IMR-90 (cell line): Measurements from ENCODE around the gene POLR1D. TPM values are rescaled to one million over a fixed set of nuclear protein-coding genes. Genes with fewer than 3 reads are reported as not detected.

Experiments used
- ATAC-seq: fragments of 200-7000 bp; cut with Tn5 transposase; 2 replicates; pipeline ENCODE4 v1.9.1; 2020; ENCODE audit warnings: low read depth, mild to moderate bottlenecking, moderate library complexity
- BruUV-seq: library from RNA; stranded (reverse); fragments of 400-500 nt; replicated peaks from 2 replicates; lab custom pipeline; 2021; lab: Mats Ljungman, UMichigan
- CTCF ChIA-PET: fragments of 300-600 bp; formaldehyde crosslinking; extraction: SDS; loops from one replicate; lab custom pipeline; 2021; ENCODE audit warnings: antibody characterized with exemption; lab: Yijun Ruan, JAX
- POLR2A ChIA-PET: fragments of 300-600 bp; sonication (Branson Sonifier 250); formaldehyde crosslinking; loops from one replicate; lab custom pipeline; 2022; ENCODE audit warnings: antibody characterized with exemption; ENCODE audit not compliant: unreplicated experiment; lab: Charles Lee
- DNase-seq: peaks from one replicate; pipeline ENCODE4 v3.0.0; 2013
- H2AFZ ChIP-seq: replicated peaks from 2 replicates; pipeline ENCODE3; 2013; ENCODE audit warnings: low read length, mild to moderate bottlenecking; ENCODE audit not compliant: poor library complexity
- H2AK5ac ChIP-seq: 2 replicates; pipeline ENCODE4 v1.6.1; 2013; ENCODE audit warnings: low read depth, low read length, inconsistent platforms
- H2AK9ac ChIP-seq: replicated peaks from 2 replicates; pipeline ENCODE3; 2013; ENCODE audit warnings: mild to moderate bottlenecking, low read depth, low read length, moderate library complexity; ENCODE audit not compliant: poor library complexity
- H2BK120ac ChIP-seq: 2 replicates; pipeline ENCODE4 v1.6.1; 2013; ENCODE audit warnings: low read depth, low read length, inconsistent platforms
- H2BK15ac ChIP-seq: 3 replicates; pipeline ENCODE4 v1.6.1; 2013; ENCODE audit warnings: low read depth, low read length, inconsistent platforms
- H2BK20ac ChIP-seq: 2 replicates; pipeline ENCODE4 v1.6.1; 2013; ENCODE audit warnings: low read depth, mild to moderate bottlenecking, inconsistent platforms, low read length, moderate library complexity
- H2BK5ac ChIP-seq: 2 replicates; pipeline ENCODE4 v1.6.1; 2013; ENCODE audit warnings: mild to moderate bottlenecking, low read depth, low read length, inconsistent platforms; ENCODE audit not compliant: poor library complexity, severe bottlenecking
- H3K14ac ChIP-seq: replicated peaks from 2 replicates; pipeline ENCODE4 v1.6.1; 2013; ENCODE audit warnings: low read depth, low read length, inconsistent platforms
- H3K18ac ChIP-seq: 2 replicates; pipeline ENCODE4 v1.6.1; 2013; ENCODE audit warnings: low read depth, low read length, control low read depth
- H3K23ac ChIP-seq: 2 replicates; pipeline ENCODE4 v1.6.1; 2013; ENCODE audit warnings: low read depth, low read length, inconsistent platforms
- H3K27ac ChIP-seq: 2 replicates; pipeline ENCODE4 v1.5.1; 2013; ENCODE audit warnings: mild to moderate bottlenecking, control low read depth, low read length; ENCODE audit not compliant: insufficient read depth
- H3K27me3 ChIP-seq: 2 replicates; pipeline ENCODE4 v1.6.1; 2013; ENCODE audit warnings: low read length; ENCODE audit not compliant: control insufficient read depth, insufficient read depth
- H3K36me3 ChIP-seq: 2 replicates; pipeline ENCODE4 v1.6.1; 2013; ENCODE audit warnings: low read length, mixed read lengths; ENCODE audit not compliant: control insufficient read depth, insufficient read depth
- H3K4ac ChIP-seq: 2 replicates; pipeline ENCODE4 v1.6.1; 2013; ENCODE audit warnings: low read depth, low read length, inconsistent platforms
- H3K4me1 ChIP-seq: 2 replicates; pipeline ENCODE4 v1.6.1; 2013; ENCODE audit warnings: low read length, mixed read lengths; ENCODE audit not compliant: control insufficient read depth, insufficient read depth
- H3K4me2 ChIP-seq: 2 replicates; pipeline ENCODE4 v1.6.1; 2013; ENCODE audit warnings: low read depth, mild to moderate bottlenecking, control low read depth, low read length, moderate library complexity
- H3K4me3 ChIP-seq: 2 replicates; pipeline ENCODE4 v1.5.1; 2013; ENCODE audit warnings: low read depth, mild to moderate bottlenecking, control low read depth, low read length, moderate library complexity; ENCODE audit not compliant: insufficient read depth
- H3K56ac ChIP-seq: 2 replicates; pipeline ENCODE4 v1.6.1; 2013; ENCODE audit warnings: low read length, inconsistent platforms; ENCODE audit not compliant: insufficient read depth; ENCODE audit errors: extremely low read depth
- H3K79me1 ChIP-seq, 2 experiments: 2 replicates each; pipeline ENCODE4 v1.6.1; 2013; ENCODE audit warnings: low read length in 2 of 2, inconsistent platforms in 1 of 2, low read depth in 1 of 2
- H3K9ac ChIP-seq: 2 replicates; pipeline ENCODE4 v1.6.1; 2013; ENCODE audit warnings: low read depth, low read length, control low read depth
- H3K9me1 ChIP-seq: 2 replicates; pipeline ENCODE4 v1.6.1; 2013; ENCODE audit warnings: low read length, inconsistent platforms; ENCODE audit not compliant: insufficient read depth
- H3K9me3 ChIP-seq: 2 replicates; pipeline ENCODE4 v1.6.1; 2013; ENCODE audit warnings: low read length; ENCODE audit not compliant: control insufficient read depth, insufficient read depth
- H4K20me1 ChIP-seq: 2 replicates; pipeline ENCODE4 v1.6.1; 2013; ENCODE audit warnings: low read length, inconsistent platforms; ENCODE audit not compliant: insufficient read depth
- H4K5ac ChIP-seq: 2 replicates; pipeline ENCODE4 v1.6.1; 2013; ENCODE audit warnings: mild to moderate bottlenecking, low read depth, low read length, control low read depth
- H4K8ac ChIP-seq, 2 experiments: 2 replicates each; pipeline ENCODE4 v1.6.1; 2013; ENCODE audit warnings: low read depth in 2 of 2, low read length in 2 of 2, control low read depth in 1 of 2, inconsistent platforms in 1 of 2
- H4K91ac ChIP-seq: 2 replicates; pipeline ENCODE4 v1.6.1; 2013; ENCODE audit warnings: low read depth, low read length, inconsistent platforms; ENCODE audit not compliant: insufficient read depth
- BHLHE40 ChIP-seq: fragments of 150-350 bp; IDR thresholded peaks from 2 replicates; pipeline ENCODE4 v1.6.1; 2016; ENCODE audit warnings: mild to moderate bottlenecking, low read depth, low read length
- CEBPB ChIP-seq: IDR thresholded peaks from 2 replicates; pipeline ENCODE4 v1.6.1; 2012; ENCODE audit warnings: low read depth, low read length, improper control_type of control experiment
- CTCF ChIP-seq: conservative IDR thresholded peaks from 2 replicates; pipeline ENCODE4 v1.5.1; 2012; ENCODE audit warnings: mild to moderate bottlenecking, low read depth, low read length, improper control_type of control experiment
- FOS ChIP-seq: fragments of 150-350 bp; IDR thresholded peaks from 2 replicates; pipeline ENCODE4 v1.6.1; 2016; ENCODE audit warnings: low read depth, low read length
- MAFK ChIP-seq: IDR thresholded peaks from 2 replicates; pipeline ENCODE4 v1.6.1; 2012; ENCODE audit warnings: low read depth, low read length, improper control_type of control experiment
- MAZ ChIP-seq: IDR thresholded peaks from 2 replicates; pipeline ENCODE4 v1.6.1; 2012; ENCODE audit warnings: low read depth, mild to moderate bottlenecking, low read length, improper control_type of control experiment, moderate library complexity, borderline replicate concordance
- MXI1 ChIP-seq: IDR thresholded peaks from 2 replicates; pipeline ENCODE4 v1.6.1; 2012; ENCODE audit warnings: low read depth, mild to moderate bottlenecking, low read length, moderate library complexity, borderline replicate concordance
- RAD21 ChIP-seq: IDR thresholded peaks from 2 replicates; pipeline ENCODE4 v1.6.1; 2012; ENCODE audit warnings: low read length, improper control_type of control experiment
- USF2 ChIP-seq: fragments of 150-350 bp; IDR thresholded peaks from 2 replicates; pipeline ENCODE4 v1.6.1; 2017; ENCODE audit warnings: mild to moderate bottlenecking, antibody characterized with exemption, low read length, low read depth
- WGBS, 2 experiments: methylation state at CpG; one replicate each; pipeline versions ENCODE4 v1.1.5 to v1.1.7; 2013; ENCODE audit warnings: missing lambda C conversion rate in 2 of 2; ENCODE audit not compliant: insufficient read length in 1 of 2; ENCODE audit errors: extremely low coverage in 2 of 2; 5-methylcytosine and 5-hydroxymethylcytosine counted together
- dilution Hi-C: fragments of 300-500 bp; cut with HindIII; formaldehyde crosslinking; loops from one replicate; pipeline ENCODE4 v1.14.3; 2018; ENCODE audit warnings: low sequenced_read_pairs; ENCODE audit not compliant: unreplicated experiment
- in situ Hi-C: fragments of 300-500 bp; cut with MboI; formaldehyde crosslinking; loops from 3 replicates; pipeline ENCODE4 v1.14.3; 2019; ENCODE audit warnings: low sequenced_read_pairs, inconsistent platforms, mixed read lengths
- intact Hi-C: fragments of 100-400 bp; cut with micrococcal nuclease; formaldehyde crosslinking; loops from 2 replicates; pipeline ENCODE4 v1.10.0; 2022
- polyA plus RNA-seq, 3 experiments: library from polyadenylated mRNA; depleted of rRNA; stranded (reverse); fragments of >200 nt; gene quantifications; 2 replicates each; pipeline ENCODE4 v1.2.3, GENCODE V29; 2012; ENCODE audit warnings: low replicate concordance in 1 of 3
- total RNA-seq: library from RNA; depleted of rRNA; stranded (reverse); fragments of >200 nt; gene quantifications from 2 replicates; pipeline ENCODE4 v1.2.3, GENCODE V29; 2012

Gene POLR1D
- total and polyA plus RNA-seq, 2 of the 4 experiments (the other 2 are of a cell fraction) = 65.4 to 110 TPM

GRCh38 chr13:27619728-27620376, 1.8 kb upstream of the POLR1D start:
- in situ Hi-C loops = loop anchor here (25.0 kb wide), 1 partner anchor 633 kb away; no protein-coding TSS in a partner anchor
- WGBS, 2 experiments = 0% methylated on average over 19 of the region's 47 CpGs; no CpG with 5 or more reads in 1 of the 2 experiments
- peak overlapping the region; percentile 53; the same call in 1 of the 2 replicates for H3K4ac ChIP-seq
- ChIA-PET POLR2A (no interaction called here), CTCF (interaction anchor here (0.5 to 2.3 kb wide), 6 partner anchors 12 to 334 kb away, joined by 3 to 10 read pairs (median 3); no protein-coding TSS in a partner anchor)
- peak overlapping the region; percentile 94 for H3K4me2 ChIP-seq
- DNase-seq (peak; percentile 21), ATAC-seq (peak; percentile 35)
- no peaks in the 10 kb centered on the region for H3K27me3 ChIP-seq
- H3K4me3 ChIP-seq = peak overlapping the region; percentile 92
- no peak overlapping the region for H2BK20ac ChIP-seq
- peak overlapping the region; percentile 57; the same call in 1 of the 2 replicates for H2BK120ac ChIP-seq
- H2AK5ac ChIP-seq = no peak overlapping the region
- no peaks in the 10 kb centered on the region for H3K4me1 ChIP-seq
- H3K14ac ChIP-seq = peak overlapping the region; percentile 77
- H4K91ac ChIP-seq = peak overlapping the region; percentile 34; the same call in 1 of the 2 replicates
- peaks cover 9% of the 10 kb centered on the region for H3K9me1 ChIP-seq
- peak overlapping the region; percentile 24; the same call in 1 of the 2 replicates for H4K5ac ChIP-seq
- H3K79me1 ChIP-seq = peaks cover 43 to 58% of the 10 kb centered on the region in 2 experiments
- peak overlapping the region; percentile 72 for H3K9ac ChIP-seq
- peaks cover 2% of the 10 kb centered on the region; the same call in 1 of the 2 replicates for H3K9me3 ChIP-seq
- peak overlapping the region; percentile 59 for H2BK5ac ChIP-seq
- peak overlapping the region; percentile 43 for H3K27ac ChIP-seq
- TF ChIP-seq RAD21 (no peak), CEBPB (no peak), MAFK (no peak), USF2 (no peak), FOS (no peak), BHLHE40 (no peak), MXI1 (0 out of 2 replicates have a peak, but pooled peaks have one; percentile 45), MAZ (no peak), CTCF (peak; percentile 30)
- intact Hi-C loops = loop anchor here (1.0 to 10.0 kb wide), 5 partner anchors 45 to 245 kb away; partner anchors contain the start of gene GSX1
- no peak overlapping the region for H3K18ac ChIP-seq
- dilution Hi-C loops = no loop called here
- H4K8ac ChIP-seq = peak overlapping the region in 1 of 2 experiments; percentile 38; a peak in 1 of 4 replicates
- H2AFZ ChIP-seq = peak overlapping the region; percentile 92
- no TSS peak for BruUV-seq
- H2BK15ac ChIP-seq = no peak overlapping the region
- 0 out of 2 replicates have a peak overlapping the region, but pooled peaks have one; percentile 80 for H3K23ac ChIP-seq
- peaks cover 13% of the 10 kb centered on the region for H4K20me1 ChIP-seq
- peak overlapping the region; percentile 74 for H2AK9ac ChIP-seq
- peaks cover 7% of the 10 kb centered on the region; the same call in 1 of the 2 replicates for H3K36me3 ChIP-seq
- H3K56ac ChIP-seq = peak overlapping the region; percentile 48; the same call in 1 of the 2 replicates
